ENCODE data around the gene SORCS2.

The SORCS2 gene

GRCh38 chr4:7684294-7684693 lies 492.0 kb downstream of the SORCS2 start:
- no peak for DNase-seq
- no peaks in the 10 kb centered on the region for H3K27me3 Mint-ChIP-seq

GRCh38 chr4:7686070-7686870 lies 493.9 kb downstream of the SORCS2 start:
- no peak overlapping the region for H3K27ac Mint-ChIP-seq

More at GRCh38 chr4:7684294-7684693, 492.0 kb downstream of the SORCS2 start:
- Mint-ChIP-seq H3K9me3 (peaks cover 8% of the 10 kb centered on the region), H3K27ac (no peak overlapping the region), H3K36me3 (ENCODE audit: low read depth) (no peaks in the 10 kb centered on the region), H3K4me1 (ENCODE audit: low read depth) (no peaks in the 10 kb centered on the region), H3K4me3 (no peak overlapping the region)

DNA sequence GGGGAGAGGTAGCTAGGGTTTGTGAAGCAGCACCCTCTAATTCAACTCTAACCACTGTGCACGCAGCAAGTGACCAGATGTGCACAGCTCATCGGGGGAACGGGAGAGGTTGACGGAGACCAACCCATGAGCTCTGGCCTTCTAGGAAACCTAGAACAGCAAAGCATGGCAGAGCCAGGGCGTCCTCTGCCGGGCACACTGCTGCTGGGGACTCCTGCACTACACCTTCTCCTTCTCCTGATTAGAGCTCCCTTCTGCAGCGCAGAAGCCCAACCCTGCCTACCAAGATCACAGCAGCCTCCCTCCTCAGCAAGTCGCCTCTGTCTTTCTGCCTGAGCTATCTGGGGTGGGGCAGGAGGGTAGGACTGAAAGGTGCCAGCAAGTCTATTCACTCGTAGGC lies 494.7 kb downstream of the SORCS2 start:
- no peak overlapping the region for H3K4me3 Mint-ChIP-seq
- H3K9me3 Mint-ChIP-seq, result peaks cover 8% of the 10 kb centered on the region
- no peak overlapping the region for H3K27ac Mint-ChIP-seq
- DNase-seq, result no peak
- H3K36me3 Mint-ChIP-seq (ENCODE audit: low read depth), result no peaks in the 10 kb centered on the region
- H3K4me1 Mint-ChIP-seq (ENCODE audit: low read depth), result no peaks in the 10 kb centered on the region
- H3K27me3 Mint-ChIP-seq, result no peaks in the 10 kb centered on the region

More at GRCh38 chr4:7686070-7686870, 493.9 kb downstream of the SORCS2 start:
- no peaks in the 10 kb centered on the region for H3K27me3 Mint-ChIP-seq
- no peaks in the 10 kb centered on the region for H3K4me1 Mint-ChIP-seq (ENCODE audit: low read depth)
- DNase-seq, result no peak
- H3K4me3 Mint-ChIP-seq, result no peak overlapping the region
- H3K36me3 Mint-ChIP-seq (ENCODE audit: low read depth), result no peaks in the 10 kb centered on the region
- H3K9me3 Mint-ChIP-seq, result peaks cover 8% of the 10 kb centered on the region

DNA sequence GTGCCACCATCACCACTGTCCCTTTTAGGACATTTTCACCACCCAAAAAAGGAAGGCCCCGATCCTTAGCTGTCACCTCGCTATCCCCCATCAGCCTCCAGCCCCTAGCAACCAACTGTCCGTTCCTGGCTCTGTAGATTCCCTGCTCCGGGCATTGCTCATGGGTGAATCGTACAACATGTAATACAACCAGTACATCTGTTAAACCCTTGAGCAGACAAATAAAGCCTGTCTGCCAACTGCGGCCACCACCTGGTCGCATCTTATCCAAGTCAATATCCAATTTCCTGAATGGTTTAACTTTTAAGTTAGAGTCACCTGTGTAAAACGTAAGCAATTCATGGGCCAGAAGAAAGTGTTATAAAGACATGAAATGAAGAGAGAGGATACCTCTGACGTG lies 495.5 kb downstream of the SORCS2 start:
- no peak for DNase-seq
- peaks cover 4% of the 10 kb centered on the region for H3K9me3 Mint-ChIP-seq
- no peak overlapping the region for H3K4me3 Mint-ChIP-seq
- no peak overlapping the region for H3K27ac Mint-ChIP-seq
- no peaks in the 10 kb centered on the region for H3K36me3 Mint-ChIP-seq (ENCODE audit: low read depth)
- H3K4me1 Mint-ChIP-seq (ENCODE audit: low read depth), result no peaks in the 10 kb centered on the region
- H3K27me3 Mint-ChIP-seq, result no peaks in the 10 kb centered on the region

- H3K27ac Mint-ChIP-seq, result no peak overlapping the region
- no peak overlapping the region for H3K4me3 Mint-ChIP-seq
- H3K27me3 Mint-ChIP-seq, result no peaks in the 10 kb centered on the region
- no peaks in the 10 kb centered on the region for H3K36me3 Mint-ChIP-seq (ENCODE audit: low read depth)
- no peaks in the 10 kb centered on the region for H3K9me3 Mint-ChIP-seq
- DNase-seq, result no peak
- no peaks in the 10 kb centered on the region for H3K4me1 Mint-ChIP-seq (ENCODE audit: low read depth)
These were observed 497.7 kb downstream of the SORCS2 start for GRCh38 chr4:7689773-7690693.

GRCh38 chr4:7691061-7691460 lies 498.7 kb downstream of the SORCS2 start:
- Mint-ChIP-seq H3K27me3 (no peaks in the 10 kb centered on the region), H3K27ac (no peak overlapping the region), H3K36me3 (ENCODE audit: low read depth) (no peaks in the 10 kb centered on the region), H3K4me1 (ENCODE audit: low read depth) (no peaks in the 10 kb centered on the region), H3K9me3 (no peaks in the 10 kb centered on the region), H3K4me3 (no peak overlapping the region)
- DNase-seq, result no peak

- Mint-ChIP-seq H3K27ac (no peak overlapping the region), H3K4me3 (no peak overlapping the region)
These were observed 499.6 kb downstream of the SORCS2 start for GRCh38 chr4:7691982-7692381.

GRCh38 chr4:7692451-7693236 lies 500.3 kb downstream of the SORCS2 start:
- H3K4me3 Mint-ChIP-seq, result no peak overlapping the region
- no peaks in the 10 kb centered on the region for H3K4me1 Mint-ChIP-seq (ENCODE audit: low read depth)
- no peak for DNase-seq
- no peak overlapping the region for H3K27ac Mint-ChIP-seq
- no peaks in the 10 kb centered on the region for H3K36me3 Mint-ChIP-seq (ENCODE audit: low read depth)
- H3K9me3 Mint-ChIP-seq, result no peaks in the 10 kb centered on the region
- H3K27me3 Mint-ChIP-seq, result peaks cover 3% of the 10 kb centered on the region

More at GRCh38 chr4:7691982-7692381, 499.6 kb downstream of the SORCS2 start:
- Mint-ChIP-seq H3K27me3 (peaks cover 3% of the 10 kb centered on the region), H3K4me1 (ENCODE audit: low read depth) (no peaks in the 10 kb centered on the region), H3K36me3 (ENCODE audit: low read depth) (no peaks in the 10 kb centered on the region), H3K9me3 (no peaks in the 10 kb centered on the region)
- DNase-seq, result no peak

GRCh38 chr4:7693237-7693608 lies 500.9 kb downstream of the SORCS2 start:
- Mint-ChIP-seq H3K36me3 (ENCODE audit: low read depth) (no peaks in the 10 kb centered on the region), H3K27ac (no peak overlapping the region), H3K4me1 (ENCODE audit: low read depth) (no peaks in the 10 kb centered on the region), H3K27me3 (peaks cover 3% of the 10 kb centered on the region), H3K4me3 (no peak overlapping the region), H3K9me3 (no peaks in the 10 kb centered on the region)
- DNase-seq, result no peak

DNA sequence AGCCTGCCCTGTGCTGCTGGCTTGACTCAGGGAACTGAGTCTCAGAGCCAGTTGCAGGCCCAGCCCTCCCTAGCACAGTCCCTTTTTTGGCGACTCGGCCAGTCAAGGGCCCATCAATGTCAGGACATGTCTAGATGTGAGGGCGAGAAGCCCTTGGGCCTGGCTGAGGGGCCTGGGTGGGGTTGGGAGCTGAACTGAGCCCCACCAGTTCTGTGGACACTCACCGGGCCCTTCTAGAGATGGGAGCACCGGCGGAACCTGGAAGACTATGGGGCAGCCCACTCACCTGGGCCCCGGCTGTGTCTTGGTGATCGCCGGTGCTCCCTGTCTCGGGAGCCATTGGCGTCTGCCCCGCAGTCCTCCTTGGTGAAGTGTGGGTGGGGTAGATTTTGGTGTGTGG lies 501.4 kb downstream of the SORCS2 start:
- H3K36me3 Mint-ChIP-seq (ENCODE audit: low read depth), result no peaks in the 10 kb centered on the region
- H3K27me3 Mint-ChIP-seq, result peaks cover 7% of the 10 kb centered on the region
- no peak overlapping the region for H3K27ac Mint-ChIP-seq
- H3K4me3 Mint-ChIP-seq, result no peak overlapping the region
- no peaks in the 10 kb centered on the region for H3K9me3 Mint-ChIP-seq
- no peak for DNase-seq
- H3K4me1 Mint-ChIP-seq (ENCODE audit: low read depth), result no peaks in the 10 kb centered on the region

GRCh38 chr4:7694324-7694723 lies 502.0 kb downstream of the SORCS2 start:
- Mint-ChIP-seq H3K4me1 (ENCODE audit: low read depth) (no peaks in the 10 kb centered on the region), H3K27me3 (peaks cover 8% of the 10 kb centered on the region), H3K27ac (no peak overlapping the region), H3K4me3 (no peak overlapping the region), H3K36me3 (ENCODE audit: low read depth) (no peaks in the 10 kb centered on the region), H3K9me3 (no peaks in the 10 kb centered on the region)
- no peak for DNase-seq

DNA sequence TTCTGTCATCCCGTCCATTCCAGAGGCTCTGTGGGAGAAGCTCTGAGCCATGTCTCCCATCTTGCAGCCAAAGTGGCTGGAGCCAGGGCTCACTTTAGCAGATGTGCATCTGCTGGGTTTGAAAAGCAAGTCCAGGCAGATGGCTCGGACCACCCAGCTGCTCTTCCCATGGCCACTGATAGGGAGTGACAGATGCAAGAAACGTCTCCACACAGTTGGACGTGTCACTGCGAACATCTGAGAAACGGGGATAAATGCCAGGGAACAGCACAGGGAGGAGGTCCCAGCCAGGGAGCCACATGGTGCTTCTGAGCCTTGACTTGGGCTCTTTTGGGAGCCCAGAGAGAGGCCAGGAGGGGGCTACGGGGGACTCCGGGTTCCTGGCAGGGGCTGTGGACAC lies 505.0 kb downstream of the SORCS2 start:
- DNase-seq, result no peak
- no peaks in the 10 kb centered on the region for H3K4me1 Mint-ChIP-seq (ENCODE audit: low read depth)
- H3K36me3 Mint-ChIP-seq (ENCODE audit: low read depth), result no peaks in the 10 kb centered on the region
- no peak overlapping the region for H3K27ac Mint-ChIP-seq
- H3K4me3 Mint-ChIP-seq, result no peak overlapping the region
- H3K27me3 Mint-ChIP-seq, result peaks cover 17% of the 10 kb centered on the region
- H3K9me3 Mint-ChIP-seq, result no peaks in the 10 kb centered on the region

GRCh38 chr4:7697821-7698220 lies 505.5 kb downstream of the SORCS2 start:
- no peaks in the 10 kb centered on the region for H3K9me3 Mint-ChIP-seq
- H3K4me3 Mint-ChIP-seq, result no peak overlapping the region
- H3K4me1 Mint-ChIP-seq (ENCODE audit: low read depth), result no peaks in the 10 kb centered on the region
- no peaks in the 10 kb centered on the region for H3K36me3 Mint-ChIP-seq (ENCODE audit: low read depth)
- DNase-seq, result no peak
- peaks cover 17% of the 10 kb centered on the region for H3K27me3 Mint-ChIP-seq
- no peak overlapping the region for H3K27ac Mint-ChIP-seq

DNA sequence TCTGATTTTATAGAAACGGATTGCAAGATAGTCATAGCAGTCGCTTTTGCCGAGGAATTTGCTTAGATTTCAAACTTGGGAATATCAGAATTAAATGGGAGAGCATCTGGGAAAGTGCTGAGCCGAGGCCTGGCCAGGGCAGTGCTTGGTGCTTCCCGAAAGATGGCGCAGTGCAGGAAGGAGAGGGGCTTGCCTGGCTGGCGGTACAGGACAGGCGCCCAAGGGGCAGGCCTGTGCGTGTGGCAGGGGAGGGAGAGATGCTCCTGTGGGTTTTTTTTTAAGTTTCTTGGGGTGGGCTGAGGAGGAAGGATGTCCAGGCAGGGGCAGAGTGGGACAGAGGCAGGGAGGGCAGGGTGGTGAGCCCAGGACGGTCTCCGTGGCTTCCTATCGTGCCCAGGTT lies 506.2 kb downstream of the SORCS2 start:
- peaks cover 17% of the 10 kb centered on the region for H3K27me3 Mint-ChIP-seq
- no peak overlapping the region for H3K27ac Mint-ChIP-seq
- DNase-seq, result no peak
- H3K4me1 Mint-ChIP-seq (ENCODE audit: low read depth), result no peaks in the 10 kb centered on the region
- no peaks in the 10 kb centered on the region for H3K9me3 Mint-ChIP-seq
- no peak overlapping the region for H3K4me3 Mint-ChIP-seq
- H3K36me3 Mint-ChIP-seq (ENCODE audit: low read depth), result no peaks in the 10 kb centered on the region
